Gastrocnemius medialis (tissue), 4 donors: Measurements from ENCODE around the gene POU6F1.
"Not testable (repeated sequence)": the region's sequence is repeated elsewhere in the genome, so short reads cannot be mapped to it uniquely, and the experiment has no call there.

ENCODE experiments used
- CTCF ChIP-seq, 5 experiments: fragments of 450-650 bp in 3 of 5; fragments of 200-600 bp in 2 of 5; sonication (generic) in 2 of 5; IDR thresholded peaks in 4 of 5; conservative IDR thresholded peaks in 1 of 5; 1 replicate in 4 of 5; 2 replicates in 1 of 5; pipeline ENCODE4 v1.5.1; 2016 to 2019; ENCODE audit warnings: antibody characterized with exemption in 5 of 5, mild to moderate bottlenecking in 3 of 5, moderate library complexity in 3 of 5
- POLR2A ChIP-seq, 2 donors: fragments of 450-650 bp; IDR thresholded peaks; one replicate each; pipeline ENCODE4 v1.6.1; 2017; ENCODE audit warnings: antibody characterized with exemption in 2 of 2, mild to moderate bottlenecking in 2 of 2, moderate library complexity in 2 of 2

GRCh38 chr12:51227112-51227511, 9.2 kb upstream of the POU6F1 start:
- not testable (repeated sequence) for TF ChIP-seq CTCF (IDR thresholded peaks at IDR 0.05 in 4 of 5, conservative IDR thresholded peaks at IDR 0.05 in 1 of 5); POLR2A (IDR thresholded peaks at IDR 0.05)
